Peyer's patch (tissue), 4 donors: ENCODE data around the gene HS3ST5.

Experiments
- CTCF ChIP-seq, 6 experiments: fragments of 450-650 bp in 4 of 6; fragments of 200-600 bp in 2 of 6; sonication (generic) in 1 of 6; IDR thresholded peaks; one replicate each; pipeline ENCODE4 v1.5.1; 2017 to 2019; ENCODE audit warnings: antibody characterized with exemption in 6 of 6, mild to moderate bottlenecking in 3 of 6, moderate library complexity in 1 of 6
- POLR2A ChIP-seq, 2 donors: fragments of 450-650 bp; IDR thresholded peaks; one replicate each; pipeline ENCODE4 v1.5.1; 2017; ENCODE audit warnings: antibody characterized with exemption in 2 of 2, mild to moderate bottlenecking in 2 of 2, moderate library complexity in 2 of 2

- TF ChIP-seq POLR2A (IDR thresholded peaks at IDR 0.05) (no peak), CTCF (IDR thresholded peaks at IDR 0.05) (no peak)
Measured at GRCh38 chr6:114276783-114277182, 66.0 kb downstream of the HS3ST5 start.
